H1 (cell line): ENCODE measurements around the gene CCL22. TPM values are rescaled to one million over a fixed set of nuclear protein-coding genes. Genes with fewer than 3 reads are reported as not detected.
A peak's percentile ranks its signal among the peaks of the same experiment; 100 is the strongest.

Experiments
- CTCF ChIA-PET: fragments of 300-600 bp; sonication (Branson Sonifier 250); formaldehyde crosslinking; loops from one replicate; lab custom pipeline; 2021; ENCODE audit not compliant: partially characterized antibody; lab: Charles Lee
- POLR2A ChIA-PET: fragments of 300-600 bp; sonication (Branson Sonifier 250); formaldehyde crosslinking; loops from one replicate; lab custom pipeline; 2021; ENCODE audit warnings: inconsistent platforms; ENCODE audit not compliant: partially characterized antibody; lab: Charles Lee
- DNase-seq, 2 experiments: peaks; one replicate each; pipeline versions ENCODE4 v3.0.0 to v3.0.0-alpha.2; 2010 to 2022; ENCODE audit warnings: low spot score in 2 of 2, low read depth in 1 of 2, mixed read lengths in 1 of 2
- FAIRE-seq: peaks from 2 replicates; lab custom pipeline; 2011; peaks lifted over from hg19 to GRCh38; lab: Jason Lieb, UNC
- H2AFZ ChIP-seq: 2 replicates; pipeline ENCODE4 v1.8.1; 2012; ENCODE audit warnings: low read length, inconsistent platforms
- H2AK5ac ChIP-seq: 2 replicates; pipeline ENCODE4 v1.6.1; 2013; ENCODE audit warnings: low read depth, low read length
- H2BK120ac ChIP-seq: replicated peaks from 2 replicates; pipeline ENCODE3; 2013; ENCODE audit warnings: low read depth, low read length, inconsistent platforms
- H2BK12ac ChIP-seq: 2 replicates; pipeline ENCODE4 v1.6.1; 2013; ENCODE audit warnings: low read depth, low read length
- H2BK15ac ChIP-seq: 2 replicates; pipeline ENCODE4 v1.6.1; 2013; ENCODE audit warnings: low read length
- H2BK20ac ChIP-seq: 2 replicates; pipeline ENCODE4 v1.6.1; 2013; ENCODE audit warnings: low read length
- H2BK5ac ChIP-seq: 2 replicates; pipeline ENCODE4 v1.6.1; 2013; ENCODE audit warnings: low read depth, low read length
- H3K14ac ChIP-seq: 2 replicates; pipeline ENCODE4 v1.6.1; 2013; ENCODE audit warnings: inconsistent platforms; ENCODE audit not compliant: insufficient read length
- H3K18ac ChIP-seq: 2 replicates; pipeline ENCODE4 v1.6.1; 2013; ENCODE audit warnings: low read length; ENCODE audit errors: extremely low read depth
- H3K23ac ChIP-seq: 2 replicates; pipeline ENCODE4 v1.6.1; 2013; ENCODE audit warnings: inconsistent platforms; ENCODE audit not compliant: insufficient read length
- H3K23me2 ChIP-seq: 2 replicates; pipeline ENCODE4 v1.6.1; 2013; ENCODE audit warnings: low read depth, low read length
- H3K27ac ChIP-seq: 2 replicates; pipeline ENCODE4 v1.6.1; 2011; ENCODE audit warnings: low read depth, low read length, inconsistent platforms
- H3K27me3 ChIP-seq, 4 experiments: replicated peaks in 1 of 4; 1 replicate in 1 of 4; 2 replicates in 3 of 4; pipeline versions ENCODE4 v1.6.1 to v1.8.1; 2011 to 2013; ENCODE audit warnings: low read length in 3 of 4, mild to moderate bottlenecking in 3 of 4, inconsistent platforms in 2 of 4, mixed read lengths in 2 of 4, moderate library complexity in 1 of 4; ENCODE audit not compliant: control insufficient read depth in 3 of 4, insufficient read depth in 3 of 4; ENCODE audit errors: extremely low read depth in 1 of 4
- H3K36me3 ChIP-seq, 4 experiments: 2 replicates each; pipeline versions ENCODE4 v1.6.1 to v1.8.1; 2011 to 2013; ENCODE audit warnings: mild to moderate bottlenecking in 4 of 4, low read length in 3 of 4, moderate library complexity in 2 of 4, control low read depth in 1 of 4, inconsistent platforms in 1 of 4; ENCODE audit not compliant: insufficient read depth in 4 of 4, control insufficient read depth in 2 of 4
- H3K4ac ChIP-seq: replicated peaks from 2 replicates; pipeline ENCODE3; 2013; ENCODE audit warnings: low read length, low read depth, mixed read lengths, inconsistent platforms; ENCODE audit not compliant: insufficient read length
- H3K4me1 ChIP-seq, 4 experiments: replicated peaks in 1 of 4; 1 replicate in 1 of 4; 2 replicates in 3 of 4; pipeline versions ENCODE4 v1.6.1 to v1.8.1; 2011 to 2013; ENCODE audit warnings: low read length in 3 of 4, inconsistent platforms in 2 of 4, mixed read lengths in 1 of 4; ENCODE audit not compliant: insufficient read depth in 4 of 4, control insufficient read depth in 3 of 4
- H3K4me2 ChIP-seq, 2 experiments: 2 replicates each; pipeline versions ENCODE4 v1.6.1 to v1.8.1; 2011 to 2013; ENCODE audit warnings: low read depth in 2 of 2, low read length in 2 of 2, control low read depth in 1 of 2, inconsistent platforms in 1 of 2, mild to moderate bottlenecking in 1 of 2; ENCODE audit not compliant: insufficient read depth in 1 of 2
- H3K4me3 ChIP-seq, 4 experiments: fragments of 200-600, 300-600 bp in 1 of 4; sonication (generic), shearing (Covaris generic), sonication (Bioruptor Twin) in 1 of 4; 2 replicates each; pipeline versions ENCODE4 v1.5.1 to v1.8.1; 2011 to 2016; ENCODE audit warnings: low read length in 4 of 4, low read depth in 3 of 4, control low read depth in 2 of 4, inconsistent platforms in 2 of 4, mild to moderate bottlenecking in 2 of 4, mixed read lengths in 1 of 4, moderate library complexity in 1 of 4; ENCODE audit not compliant: insufficient read depth in 2 of 4; ENCODE audit errors: extremely low read depth in 1 of 4
- H3K56ac ChIP-seq: replicated peaks from 2 replicates; pipeline ENCODE3; 2013; ENCODE audit warnings: low read depth, mild to moderate bottlenecking, mixed read lengths, low read length, inconsistent platforms; ENCODE audit not compliant: insufficient read length
- H3K79me1 ChIP-seq: 2 replicates; pipeline ENCODE4 v1.6.1; 2013; ENCODE audit warnings: low read depth, low read length, control low read depth
- H3K79me2 ChIP-seq, 2 experiments: 2 replicates each; pipeline versions ENCODE4 v1.6.1 to v1.8.1; 2012 to 2013; ENCODE audit warnings: low read length in 2 of 2, mild to moderate bottlenecking in 2 of 2, inconsistent platforms in 1 of 2; ENCODE audit not compliant: insufficient read depth in 2 of 2, control insufficient read depth in 1 of 2
- H3K9ac ChIP-seq, 4 experiments: replicated peaks in 1 of 4; 1 replicate in 1 of 4; 2 replicates in 3 of 4; pipeline versions ENCODE4 v1.6.1 to v1.8.1; 2011 to 2013; ENCODE audit warnings: low read depth in 3 of 4, low read length in 3 of 4, control low read depth in 2 of 4, mild to moderate bottlenecking in 2 of 4, moderate library complexity in 2 of 4, inconsistent platforms in 1 of 4; ENCODE audit errors: extremely low read depth in 1 of 4
- H3K9me3 ChIP-seq, 2 experiments: 2 replicates each; pipeline versions ENCODE4 v1.6.1 to v1.8.1; 2012 to 2013; ENCODE audit warnings: mild to moderate bottlenecking in 2 of 2, moderate library complexity in 2 of 2, control low read depth in 1 of 2, inconsistent platforms in 1 of 2, low read depth in 1 of 2, low read length in 1 of 2, mixed read lengths in 1 of 2; ENCODE audit not compliant: insufficient read depth in 2 of 2
- H4K20me1 ChIP-seq, 2 experiments: replicated peaks in 1 of 2; 2 replicates each; pipeline versions ENCODE3 to v1.8.1; 2011 to 2013; ENCODE audit warnings: inconsistent platforms in 2 of 2, low read length in 2 of 2, mild to moderate bottlenecking in 1 of 2; ENCODE audit not compliant: insufficient read depth in 2 of 2, control insufficient read depth in 1 of 2
- H4K5ac ChIP-seq: 2 replicates; pipeline ENCODE4 v1.6.1; 2013; ENCODE audit warnings: low read length, low read depth, mixed read lengths, inconsistent platforms; ENCODE audit not compliant: insufficient read length
- H4K8ac ChIP-seq: 2 replicates; pipeline ENCODE4 v1.8.0; 2013; ENCODE audit warnings: mild to moderate bottlenecking, moderate library complexity, low read length, inconsistent platforms; ENCODE audit not compliant: insufficient read depth; ENCODE audit errors: extremely low read depth
- H4K91ac ChIP-seq: replicated peaks from 2 replicates; pipeline ENCODE3; 2013; ENCODE audit warnings: low read length, mixed read lengths, inconsistent platforms; ENCODE audit not compliant: insufficient read length
- BCL11A ChIP-seq, 2 experiments: IDR thresholded peaks; one replicate each; pipeline ENCODE4 v1.6.1; 2011; ENCODE audit warnings: low read depth in 2 of 2, low read length in 2 of 2, mild to moderate bottlenecking in 2 of 2
- CEBPB ChIP-seq: IDR thresholded peaks from 2 replicates; pipeline ENCODE4 v1.6.1; 2012; ENCODE audit warnings: low read depth, low read length
- EGR1 ChIP-seq: IDR thresholded peaks from 2 replicates; pipeline ENCODE4 v1.6.1; 2011; ENCODE audit warnings: low read depth, low read length, borderline replicate concordance
- RAD21 ChIP-seq, 2 experiments: IDR thresholded peaks in 1 of 2; conservative IDR thresholded peaks in 1 of 2; 2 replicates each; pipeline ENCODE4 v1.6.1; 2011; ENCODE audit warnings: low read depth in 2 of 2, low read length in 2 of 2, improper control_type of control experiment in 1 of 2, inconsistent platforms in 1 of 2, mild to moderate bottlenecking in 1 of 2, moderate library complexity in 1 of 2
- SIN3A ChIP-seq, 2 experiments: IDR thresholded peaks in 1 of 2; conservative IDR thresholded peaks in 1 of 2; 2 replicates each; pipeline ENCODE4 v1.6.1; 2011 to 2012; ENCODE audit warnings: low read length in 2 of 2, improper control_type of control experiment in 1 of 2, low read depth in 1 of 2, mild to moderate bottlenecking in 1 of 2
- WGBS, 2 experiments: shearing (Covaris generic) in 1 of 2; methylation state at CpG; one replicate each; pipeline versions ENCODE4 v1.1.6 to v1.1.7; 2013 to 2015; ENCODE audit warnings: low lambda C conversion rate in 2 of 2, mixed read lengths in 2 of 2, inconsistent platforms in 1 of 2, low coverage in 1 of 2, missing lambda C conversion rate in 1 of 2; ENCODE audit not compliant: insufficient replicate concordance in 2 of 2, insufficient coverage in 1 of 2, insufficient read length in 1 of 2; ENCODE audit errors: extremely low coverage in 1 of 2, missing lambda C conversion rate in 1 of 2; 5-methylcytosine and 5-hydroxymethylcytosine counted together
- polyA plus RNA-seq, 7 experiments: library from polyadenylated mRNA; depleted of rRNA in 3 of 7; stranded (reverse) in 5 of 7; unstranded in 2 of 7; fragments of >200 nt in 5 of 7; fragments of 200-250 nt in 2 of 7; gene quantifications; 1 replicate in 5 of 7; 2 replicates in 1 of 7; 4 replicates in 1 of 7; pipeline versions ENCODE4 v1.2.1 to v1.2.3, GENCODE V29; 2011 to 2013; ENCODE audit warnings: missing spikeins in 2 of 7, mixed read lengths in 2 of 7
- total RNA-seq: library from RNA; stranded (reverse); fragmentation: NEBNext Ultra II Directional; extraction: Animal tissue kit (Norgen Biotek cat#: 25700); gene quantifications from 2 replicates; pipeline ENCODE4 v1.2.1, GENCODE V29; 2021
- TF ChIP-seq, protein P1 (sequence below), 3 experiments: IDR thresholded peaks; 1 replicate in 2 of 3; 2 replicates in 1 of 3; pipeline versions ENCODE4 v1.5.1 to v1.6.1; 2011; ENCODE audit warnings: low read length in 3 of 3, mild to moderate bottlenecking in 3 of 3, inconsistent platforms in 2 of 3, low read depth in 1 of 3, moderate library complexity in 1 of 3; ENCODE audit not compliant: insufficient read depth in 1 of 3; ENCODE audit errors: control extremely low read depth in 1 of 3
- TF ChIP-seq, protein P2 (sequence below): IDR thresholded peaks from 2 replicates; pipeline ENCODE4 v1.6.1; 2012; ENCODE audit warnings: inconsistent platforms

The CCL22 gene
- total and polyA plus RNA-seq, 2 of the 8 experiments (the other 6 are each of a cell fraction or from before 2014, with no cell fraction given) = not detected

DNA sequence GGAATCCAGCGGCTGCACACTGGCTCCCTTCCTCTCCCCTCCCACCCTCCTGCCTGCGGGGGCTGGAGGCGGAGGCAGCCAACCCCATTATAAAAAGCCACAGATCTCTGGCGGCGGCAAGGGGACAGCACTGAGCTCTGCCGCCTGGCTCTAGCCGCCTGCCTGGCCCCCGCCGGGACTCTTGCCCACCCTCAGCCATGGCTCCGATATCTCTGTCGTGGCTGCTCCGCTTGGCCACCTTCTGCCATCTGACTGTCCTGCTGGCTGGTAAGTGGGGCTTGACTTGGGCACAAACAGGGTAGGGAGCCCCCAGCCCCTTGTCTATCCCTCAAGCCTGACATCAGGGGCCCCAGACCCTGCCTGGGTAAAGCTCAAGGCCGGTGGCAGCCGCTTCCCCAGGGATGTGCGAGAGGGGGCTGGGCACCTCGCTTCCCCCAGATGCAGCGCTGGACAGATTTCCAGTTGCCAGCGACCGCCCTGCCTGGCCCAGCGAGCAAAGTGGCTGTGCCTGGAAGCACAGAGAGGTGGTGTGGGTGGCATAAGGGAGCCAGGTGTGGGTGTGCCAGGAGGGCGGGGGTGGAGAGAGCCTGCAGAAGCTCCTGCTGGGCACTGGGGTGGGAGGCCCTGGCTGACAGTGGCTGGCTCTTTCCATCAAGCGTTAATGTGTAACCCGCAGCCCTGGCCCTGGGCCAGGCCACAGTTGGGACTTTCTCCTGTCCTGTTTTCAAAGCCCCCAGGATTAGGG lies 14.0 kb downstream of the CCL22 start, which contains the start of gene CX3CL1:
CX3CL1 (plus strand) TSS at position 119 of the 745 bp plus-strand sequence; CDS start at position 198, 79 bp downstream.
- H3K4ac ChIP-seq = no peak within 1 kb of the TSS
- CTCF ChIA-PET = interaction anchor here (0.7 to 3.6 kb wide), 6 partner anchors 14 to 158 kb away, joined by 3 to 31 read pairs (median 3); no protein-coding TSS in a partner anchor
- peak within 1 kb of the TSS; percentile 43; the same call in 1 of the 2 replicates for H2AK5ac ChIP-seq
- peak within 1 kb of the TSS; percentile 75; the same call in 1 of the 2 replicates for H2BK20ac ChIP-seq
- H2AFZ ChIP-seq = peak within 1 kb of the TSS; percentile 85
- peak within 1 kb of the TSS; percentile 99 for H2BK15ac ChIP-seq
- no peak within 1 kb of the TSS for H3K14ac ChIP-seq
- peak within 1 kb of the TSS; percentile 50; the same call in 1 of the 2 replicates for H2BK12ac ChIP-seq
- no peak within 1 kb of the TSS for H2BK120ac ChIP-seq
- H3K79me2 ChIP-seq = no peaks in the 10 kb centered on the region
- DNase-seq = peak in 1 of 2 experiments; percentile 77
- H3K4me2 ChIP-seq = peak within 1 kb of the TSS; percentile 60 to 71
- peak within 1 kb of the TSS in 3 of 4 experiments; percentile 24 to 51 (median 34); a peak in 6 of 8 replicates for H3K4me3 ChIP-seq
- no peak within 1 kb of the TSS; a peak in 1 of 7 replicates for H3K9ac ChIP-seq
- H4K8ac ChIP-seq = no peak within 1 kb of the TSS; the same call in 1 of the 2 replicates
- H3K9me3 ChIP-seq = no peaks in the 10 kb centered on the region
- H3K56ac ChIP-seq = no peak within 1 kb of the TSS
- H3K27ac ChIP-seq = no peak within 1 kb of the TSS
- H3K23me2 ChIP-seq = peaks cover 8% of the 10 kb centered on the region; the same call in 1 of the 2 replicates
- peak within 1 kb of the TSS; percentile 49; the same call in 1 of the 2 replicates for H2BK5ac ChIP-seq
- H3K27me3 ChIP-seq = no peaks in the 10 kb centered on the region
- H4K5ac ChIP-seq = no peak within 1 kb of the TSS
- peak within 1 kb of the TSS; percentile 71 for H3K18ac ChIP-seq
- POLR2A ChIA-PET = interaction anchor here (0.8 to 1.9 kb wide), 6 partner anchors 8 to 156 kb away, joined by 3 to 4 read pairs (median 3); partner anchors contain the start of genes CIAPIN1 and COQ9
- H3K79me1 ChIP-seq = no peaks in the 10 kb centered on the region; the same call in 1 of the 2 replicates
- peak within 1 kb of the TSS; percentile 36 for H4K91ac ChIP-seq
- WGBS, 2 experiments = 33% methylated on average over 22 of the region's 23 CpGs; no CpG with 5 or more reads in 1 of the 2 experiments
- no peaks in the 10 kb centered on the region for H3K36me3 ChIP-seq
- no peak for FAIRE-seq
- no peak within 1 kb of the TSS for H3K23ac ChIP-seq
- no peaks in the 10 kb centered on the region for H4K20me1 ChIP-seq
- peaks cover 0 to 22% (median 19%) of the 10 kb centered on the region in 4 experiments; a peak in 6 of 7 replicates for H3K4me1 ChIP-seq
- TF ChIP-seq, protein P1, sequence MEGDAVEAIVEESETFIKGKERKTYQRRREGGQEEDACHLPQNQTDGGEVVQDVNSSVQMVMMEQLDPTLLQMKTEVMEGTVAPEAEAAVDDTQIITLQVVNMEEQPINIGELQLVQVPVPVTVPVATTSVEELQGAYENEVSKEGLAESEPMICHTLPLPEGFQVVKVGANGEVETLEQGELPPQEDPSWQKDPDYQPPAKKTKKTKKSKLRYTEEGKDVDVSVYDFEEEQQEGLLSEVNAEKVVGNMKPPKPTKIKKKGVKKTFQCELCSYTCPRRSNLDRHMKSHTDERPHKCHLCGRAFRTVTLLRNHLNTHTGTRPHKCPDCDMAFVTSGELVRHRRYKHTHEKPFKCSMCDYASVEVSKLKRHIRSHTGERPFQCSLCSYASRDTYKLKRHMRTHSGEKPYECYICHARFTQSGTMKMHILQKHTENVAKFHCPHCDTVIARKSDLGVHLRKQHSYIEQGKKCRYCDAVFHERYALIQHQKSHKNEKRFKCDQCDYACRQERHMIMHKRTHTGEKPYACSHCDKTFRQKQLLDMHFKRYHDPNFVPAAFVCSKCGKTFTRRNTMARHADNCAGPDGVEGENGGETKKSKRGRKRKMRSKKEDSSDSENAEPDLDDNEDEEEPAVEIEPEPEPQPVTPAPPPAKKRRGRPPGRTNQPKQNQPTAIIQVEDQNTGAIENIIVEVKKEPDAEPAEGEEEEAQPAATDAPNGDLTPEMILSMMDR (IDR thresholded peaks at IDR 0.05; ENCODE audit: control extremely low read depth in 1 of 3, insufficient read depth in 1 of 3, low read depth in 1 of 3, low read length in 3 of 3) = peak; percentile 4 to 25 (median 14); a peak in 3 of 4 replicates
- TF ChIP-seq, protein P2, sequence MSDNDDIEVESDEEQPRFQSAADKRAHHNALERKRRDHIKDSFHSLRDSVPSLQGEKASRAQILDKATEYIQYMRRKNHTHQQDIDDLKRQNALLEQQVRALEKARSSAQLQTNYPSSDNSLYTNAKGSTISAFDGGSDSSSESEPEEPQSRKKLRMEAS = no peak
- TF ChIP-seq RAD21 (IDR thresholded peaks at IDR 0.05 in 1 of 2, conservative IDR thresholded peaks at IDR 0.05 in 1 of 2; ENCODE audit: low read depth in 2 of 2, low read length in 2 of 2) (peak in 1 of 2 experiments; percentile 22; a peak in 1 of 4 replicates), SIN3A (conservative IDR thresholded peaks at IDR 0.05 in 1 of 2, IDR thresholded peaks at IDR 0.05 in 1 of 2; ENCODE audit: low read depth in 1 of 2, low read length in 2 of 2) (no peak), EGR1 (peak; percentile 53; the same call in 1 of the 2 replicates), CEBPB (no peak), BCL11A (IDR thresholded peaks at IDR 0.05; ENCODE audit: low read depth in 2 of 2, low read length in 2 of 2) (no peak)
